Endothelial cell of hepatic sinusoid (primary cell): Measurements from ENCODE around the gene TNNT3.

ENCODE experiments used
- in situ Hi-C: cut with HindIII; loops from 2 replicates; pipeline ENCODE4 v1.10.0; 2017; ENCODE audit warnings: low sequenced_read_pairs

Gene TNNT3

DNA sequence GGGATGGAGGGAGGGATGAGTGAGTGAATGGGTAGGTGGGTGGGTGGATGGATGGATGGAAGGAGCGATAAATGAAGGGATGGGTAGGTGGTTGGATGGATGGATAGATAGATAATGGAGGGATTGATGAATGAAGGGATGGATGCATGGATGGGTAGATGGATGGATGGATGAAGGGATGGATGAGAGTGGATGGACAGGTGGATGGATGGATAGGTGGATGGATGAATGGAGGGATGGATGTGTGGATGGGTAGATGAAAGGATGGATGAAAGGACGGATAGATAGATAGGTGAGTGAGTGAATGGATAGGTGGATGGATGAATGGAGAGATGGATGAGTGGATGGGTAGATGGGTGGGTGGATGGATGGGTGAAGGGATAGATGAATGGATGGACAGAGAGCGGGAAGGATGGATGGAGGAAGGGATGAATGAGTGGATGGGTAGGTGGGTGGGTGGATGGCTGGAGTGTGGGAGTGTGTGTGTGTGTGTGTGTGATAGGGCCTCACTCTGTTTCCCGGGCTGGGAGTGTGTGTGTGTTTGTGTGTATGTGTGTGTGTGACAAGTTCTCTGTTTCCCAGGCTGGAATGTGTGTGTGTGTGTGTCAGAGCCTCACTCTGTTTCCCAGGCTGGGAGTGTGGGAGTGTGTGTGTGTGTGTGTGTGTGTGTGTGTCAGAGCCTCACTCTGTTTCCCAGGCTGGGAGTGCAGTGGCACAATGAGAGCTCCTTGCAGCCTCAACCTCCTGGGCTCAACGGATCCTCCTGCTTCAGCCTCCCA, 25.7 kb upstream of the TNNT3 start:
- in situ Hi-C loops: no loop called here

DNA sequence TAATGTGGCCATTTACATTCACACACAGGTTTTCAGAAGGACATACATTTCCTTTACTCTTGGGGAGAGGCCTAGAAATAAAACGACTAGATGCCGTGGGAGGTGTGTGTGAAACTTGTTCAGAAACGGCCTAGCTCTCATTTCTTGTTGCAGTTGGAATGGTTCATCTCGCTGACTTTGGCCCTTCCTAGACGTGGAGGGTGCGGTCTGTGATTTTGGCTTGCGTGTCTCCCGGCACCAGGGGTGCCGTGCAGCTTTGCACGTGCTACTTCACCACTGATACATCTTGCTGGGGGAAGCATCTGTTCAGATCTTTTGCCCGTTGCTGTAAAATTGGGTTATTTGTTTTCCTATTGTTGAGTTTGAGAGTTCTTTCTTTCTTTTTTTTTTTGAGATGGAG, 24.7 kb upstream of the TNNT3 start:
- in situ Hi-C loops: no loop called here

- in situ Hi-C loops: no loop called here
These were observed 23.0 kb upstream of the TNNT3 start for GRCh38 chr11:1896468-1896867.

- in situ Hi-C loops: no loop called here
These were observed 22.6 kb upstream of the TNNT3 start for GRCh38 chr11:1896923-1897322.

- in situ Hi-C loops: no loop called here
These were observed 20.4 kb upstream of the TNNT3 start for GRCh38 chr11:1899090-1899489.

- in situ Hi-C loops: no loop called here
These were observed 19.8 kb upstream of the TNNT3 start for GRCh38 chr11:1899686-1900085.

- in situ Hi-C loops: no loop called here
These were observed 13.3 kb upstream of the TNNT3 start for GRCh38 chr11:1906181-1906580.

- in situ Hi-C loops: no loop called here
These were observed 12.7 kb upstream of the TNNT3 start for GRCh38 chr11:1906611-1907423.

- in situ Hi-C loops: no loop called here
These were observed 10.9 kb upstream of the TNNT3 start for GRCh38 chr11:1908618-1909017.

- in situ Hi-C loops: no loop called here
These were observed 10.0 kb upstream of the TNNT3 start for GRCh38 chr11:1909524-1909923.

DNA sequence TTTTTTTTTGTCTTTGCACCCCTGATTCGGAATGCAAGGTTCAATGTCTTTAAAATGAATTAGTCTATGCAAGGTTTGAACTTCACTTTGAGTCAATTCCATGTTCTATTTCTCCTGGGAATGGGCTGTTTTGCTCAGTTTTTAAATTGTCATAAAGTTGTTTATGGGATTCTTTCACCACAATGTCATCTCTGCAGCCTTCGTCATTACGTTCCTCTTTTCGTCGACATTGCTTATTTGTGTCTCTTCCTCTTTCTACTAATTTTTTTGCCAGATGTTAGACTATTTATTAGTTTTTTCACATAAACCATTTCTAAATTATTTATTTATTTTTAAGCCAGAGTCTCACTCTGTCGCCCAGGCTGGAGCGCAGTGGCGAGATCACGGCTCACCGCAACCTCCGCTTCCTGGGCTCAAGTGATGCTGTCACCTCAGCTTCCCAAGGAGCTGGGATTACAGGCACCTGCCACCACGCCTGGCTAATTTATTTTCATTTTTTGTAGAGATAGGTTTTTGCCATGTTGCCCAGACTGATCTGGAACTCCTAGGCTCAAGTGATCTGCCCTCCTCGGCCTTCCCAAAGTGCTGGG, 7.1 kb upstream of the TNNT3 start:
- in situ Hi-C loops: no loop called here

DNA sequence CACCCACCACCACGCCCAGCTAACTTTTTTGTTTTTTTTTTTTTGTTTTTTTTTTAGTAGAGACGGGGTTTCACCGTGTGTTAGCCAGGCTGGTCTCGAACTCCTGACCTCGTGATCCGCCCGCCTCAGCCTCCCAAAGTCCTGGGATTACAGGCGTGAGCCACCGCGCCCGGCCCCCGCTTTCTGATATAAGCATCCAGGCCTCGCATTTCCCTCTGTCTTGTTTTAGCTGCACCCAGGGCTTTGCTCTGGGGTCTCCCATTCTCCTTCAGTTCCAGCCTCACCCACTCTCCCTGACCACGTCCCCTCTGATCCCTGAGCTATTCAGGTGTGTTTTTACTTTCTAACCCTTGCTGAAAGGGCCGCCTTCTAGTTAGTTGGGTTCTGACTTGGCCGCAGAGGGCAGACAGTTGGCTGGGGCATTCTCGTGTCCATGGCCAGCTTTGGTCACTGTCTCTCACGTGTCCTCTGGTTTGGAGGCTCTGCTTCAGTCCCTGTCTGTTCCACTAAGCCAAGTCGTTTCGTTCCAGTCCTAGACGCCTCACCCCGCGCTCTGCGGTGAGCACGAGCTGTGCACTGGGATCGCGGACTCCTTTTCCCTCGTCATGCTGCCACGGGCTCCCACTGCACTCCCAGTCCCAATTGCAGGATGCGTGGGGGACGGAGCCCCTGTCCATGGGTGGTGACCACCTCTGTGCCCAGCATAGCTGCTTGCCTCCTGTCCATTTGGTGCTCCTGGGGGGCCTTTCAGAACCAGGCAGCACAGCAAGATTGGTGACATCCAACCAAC, 6.0 kb upstream of the TNNT3 start:
- in situ Hi-C loops: no loop called here

- in situ Hi-C loops: no loop called here
These were observed 3.7 kb upstream of the TNNT3 start for GRCh38 chr11:1915795-1916131.

DNA sequence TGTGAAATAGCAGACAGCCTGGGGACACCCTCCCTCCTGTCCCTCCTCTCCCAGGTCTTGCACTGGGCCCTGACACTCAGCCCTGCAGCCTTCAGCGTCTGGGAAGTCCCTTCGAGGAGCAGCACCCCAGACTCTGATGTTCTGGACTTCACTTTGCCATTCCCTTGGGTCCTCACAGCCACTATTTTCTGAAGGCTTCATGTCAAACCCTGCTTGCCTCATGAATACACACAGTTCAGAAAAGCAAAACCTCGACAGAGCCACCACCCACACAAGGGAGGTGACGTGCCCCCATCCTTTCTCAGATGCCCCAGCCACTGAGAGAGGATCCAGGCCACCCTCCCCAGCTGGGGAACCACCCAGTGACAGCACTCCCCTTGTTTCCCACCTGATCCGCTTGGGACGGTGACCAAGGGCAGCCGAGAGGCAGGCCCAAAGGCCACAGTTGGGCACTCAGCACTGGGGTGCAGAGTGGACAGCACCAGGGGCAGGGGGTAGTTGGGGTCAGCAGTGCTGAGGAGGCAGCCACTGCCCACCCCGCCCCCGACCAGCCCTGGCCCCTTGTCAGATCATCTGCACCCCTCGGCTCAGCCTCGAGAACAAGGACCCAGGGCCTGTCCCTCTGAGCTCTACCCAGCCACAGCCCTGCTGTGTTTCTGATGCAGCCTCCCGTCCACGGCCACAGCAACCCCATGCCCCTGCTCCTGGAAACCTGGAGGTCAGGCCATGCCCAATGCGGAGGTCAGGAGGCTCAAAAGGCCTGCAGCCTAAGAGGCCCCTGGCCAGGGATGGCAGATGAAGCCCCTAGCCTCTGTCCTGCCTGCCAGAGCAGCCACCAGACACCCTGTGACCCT, 3.1 kb upstream of the TNNT3 start:
- in situ Hi-C loops: no loop called here

DNA sequence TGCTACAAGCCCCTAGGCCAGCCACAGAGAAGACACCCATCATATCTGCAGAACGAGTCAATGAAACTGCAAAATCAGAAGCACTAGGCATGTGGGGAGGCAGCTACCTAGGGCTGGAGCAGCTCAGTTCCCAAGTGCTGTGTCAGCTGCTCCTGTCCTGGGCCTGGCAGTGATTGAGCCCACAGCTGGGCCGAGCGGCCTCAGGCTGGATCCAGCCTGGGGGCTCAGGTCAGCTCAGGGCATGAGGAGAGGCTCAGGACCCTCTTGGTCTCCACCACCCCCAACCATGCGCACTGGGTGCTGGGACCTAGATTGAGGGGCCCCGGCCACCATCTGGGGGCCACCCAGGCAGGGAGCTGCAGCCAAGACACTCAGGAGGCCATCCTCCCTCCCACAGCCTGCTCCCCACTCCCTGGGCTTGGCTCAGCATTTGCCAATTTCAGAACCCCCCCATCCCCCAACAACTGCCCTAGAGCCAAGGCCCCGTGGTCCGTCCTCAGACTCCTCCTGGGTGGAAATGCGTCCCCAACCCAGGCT, 2.4 kb upstream of the TNNT3 start:
- in situ Hi-C loops: no loop called here

GRCh38 chr11:1917523-1918435, 1.7 kb upstream of the TNNT3 start:
- in situ Hi-C loops: no loop called here

DNA sequence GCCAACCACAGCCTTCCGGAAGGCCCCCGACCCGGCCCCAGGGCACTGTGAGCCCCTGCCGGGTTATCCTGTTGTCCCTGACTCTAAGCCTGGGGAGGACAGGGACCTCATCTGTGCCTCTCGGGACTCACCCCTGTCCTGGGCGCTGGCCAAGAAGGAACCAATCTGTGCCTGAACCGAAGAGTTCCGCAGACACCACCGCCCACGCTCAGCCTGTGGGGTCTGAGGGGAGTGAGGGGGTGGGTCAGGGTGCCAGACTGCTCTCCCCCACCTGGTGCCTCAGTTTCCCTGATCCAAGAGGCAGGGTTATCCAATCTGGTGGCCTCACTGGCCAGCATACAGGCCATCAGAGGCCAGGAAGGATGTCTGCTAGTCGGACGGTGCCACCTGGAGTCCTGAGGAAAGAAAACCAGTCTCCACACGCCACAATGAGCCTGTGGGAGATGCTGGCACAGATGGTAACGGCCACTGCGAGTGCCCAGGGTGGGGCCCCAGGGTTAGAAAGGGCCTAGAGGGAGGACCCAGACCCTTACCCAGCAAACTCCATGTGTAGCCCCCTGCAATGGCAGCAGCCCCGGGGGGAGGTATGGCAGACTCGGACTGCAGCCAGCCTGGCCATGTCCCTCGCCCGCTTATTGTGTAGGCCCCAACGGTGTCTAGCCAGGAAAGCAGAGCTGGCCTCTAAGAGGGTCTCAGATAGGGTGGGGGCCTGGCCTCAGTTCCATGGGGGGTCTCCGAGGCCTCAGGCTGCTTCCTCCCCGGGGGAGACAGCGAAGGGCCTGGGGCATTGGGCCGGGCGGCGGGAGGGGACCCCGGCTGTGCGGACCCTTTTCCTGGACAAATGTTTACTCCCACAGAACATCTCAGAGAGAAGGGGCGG, 827 bp upstream of the TNNT3 start:
- in situ Hi-C loops: no loop called here
